Lung microvascular endothelial cell (primary cell): ENCODE measurements around the gene JHY. TPM values are rescaled to one million over a fixed set of nuclear protein-coding genes. Genes with fewer than 3 reads are reported as not detected.
"Not testable (repeated sequence)": the region's sequence is repeated elsewhere in the genome, so short reads cannot be mapped to it uniquely, and the experiment has no call there.

Experiments
- DNase-seq, 2 donors: peaks; one replicate each; pipeline versions ENCODE4 v3.0.0 to v3.0.0-alpha.2; 2010; ENCODE audit warnings: low read depth in 2 of 2
- total RNA-seq: library from RNA; depleted of rRNA; stranded (reverse); fragments of >200 nt; gene quantifications from 2 replicates; pipeline ENCODE4 v1.2.1, GENCODE V29; 2014

Gene JHY
- total RNA-seq: 0.20 and 0.65 TPM in 2 replicates

GRCh38 chr11:122882189-122882856, at the start of gene JHY:
TSS of gene JHY (plus strand) at chr11:122882759. CDS start at chr11:122885850, 3,091 bp downstream.
- peak in 1 of 2 donors; percentile 59 for DNase-seq

GRCh38 chr11:122833846-122834464, 48.6 kb upstream of the JHY start:
- no peak for DNase-seq

GRCh38 chr11:122836916-122837315, 45.6 kb upstream of the JHY start:
- DNase-seq: no peak

GRCh38 chr11:122837528-122838346, 44.8 kb upstream of the JHY start:
- no peak for DNase-seq

- no peak for DNase-seq
These were observed 39.0 kb upstream of the JHY start for GRCh38 chr11:122843281-122844141.

GRCh38 chr11:122847466-122847865, 35.1 kb upstream of the JHY start:
- DNase-seq: no peak

GRCh38 chr11:122848186-122848585, 34.4 kb upstream of the JHY start:
- DNase-seq: no peak

- peak in 1 of 2 donors; percentile 58 for DNase-seq
These were observed 32.4 kb upstream of the JHY start for GRCh38 chr11:122850076-122850631.

GRCh38 chr11:122851366-122851966, 31.1 kb upstream of the JHY start:
- no peak for DNase-seq

GRCh38 chr11:122852074-122852795, 30.3 kb upstream of the JHY start:
- no peak for DNase-seq

GRCh38 chr11:122852796-122853160, 29.8 kb upstream of the JHY start:
- no peak for DNase-seq

GRCh38 chr11:122853261-122853660, 29.3 kb upstream of the JHY start:
- no peak for DNase-seq

- DNase-seq: peak; percentile 77 to 81
These were observed 28.6 kb upstream of the JHY start for GRCh38 chr11:122853971-122854446.

- DNase-seq: no peak
These were observed 20.9 kb upstream of the JHY start for GRCh38 chr11:122861631-122862030.

- DNase-seq: no peak
These were observed 20.5 kb upstream of the JHY start for GRCh38 chr11:122862091-122862490.

GRCh38 chr11:122863154-122863553, 19.4 kb upstream of the JHY start:
- DNase-seq: not testable (repeated sequence)

- peak; percentile 49 to 67 for DNase-seq
These were observed 18.7 kb upstream of the JHY start for GRCh38 chr11:122863704-122864326.

- no peak for DNase-seq
These were observed 18.0 kb upstream of the JHY start for GRCh38 chr11:122864386-122865115.

GRCh38 chr11:122869622-122870021, 12.9 kb upstream of the JHY start:
- DNase-seq: no peak
